ENCODE results near the gene ULBP3.

Gene ULBP3

GRCh38 chr6:150033207-150033771 is 35.6 kb downstream of the ULBP3 start:
- peaks cover 5% of the 10 kb centered on the region; the same call in 1 of the 2 replicates for H3K27me3 ChIP-seq (ENCODE audit: insufficient read depth, low read length)

GRCh38 chr6:150032598-150032997 is 36.3 kb downstream of the ULBP3 start:
- no peaks in the 10 kb centered on the region for H3K79me2 ChIP-seq (ENCODE audit: insufficient read depth, low read length)
- TF ChIP-seq EZH2 (IDR thresholded peaks at IDR 0.05; ENCODE audit: borderline replicate concordance, low read length) (no peak), CTCF (IDR thresholded peaks at IDR 0.05; ENCODE audit: low read length) (no peak)

More at GRCh38 chr6:150033207-150033771, 35.6 kb downstream of the ULBP3 start:
- no peaks in the 10 kb centered on the region for H3K9me3 ChIP-seq (ENCODE audit: low read length)
- H3K9me2 ChIP-seq (ENCODE audit: low read depth, low read length): no peaks in the 10 kb centered on the region
- no peaks in the 10 kb centered on the region for H3K79me2 ChIP-seq (ENCODE audit: insufficient read depth, low read length)
- H2AFZ ChIP-seq (ENCODE audit: low read length): no peak overlapping the region
- H3K9ac ChIP-seq (ENCODE audit: low read length): no peak overlapping the region
- TF ChIP-seq CTCF (IDR thresholded peaks at IDR 0.05; ENCODE audit: low read length) (no peak), EZH2 (IDR thresholded peaks at IDR 0.05; ENCODE audit: borderline replicate concordance, low read length) (no peak)
- no peak overlapping the region for H3K4me3 ChIP-seq (ENCODE audit: low read depth, low read length, poor library complexity, severe bottlenecking)
- H3F3A ChIP-seq (ENCODE audit: insufficient read depth, low read length): no peaks in the 10 kb centered on the region
- no peak overlapping the region for H3K4me2 ChIP-seq (ENCODE audit: low read length)
- no peak overlapping the region for H3K27ac ChIP-seq (ENCODE audit: low read depth, low read length, poor library complexity, severe bottlenecking)
- peaks cover 9% of the 10 kb centered on the region for H3K4me1 ChIP-seq (ENCODE audit: insufficient read depth, low read length, severe bottlenecking)
- H3K36me3 ChIP-seq (ENCODE audit: insufficient read depth, low read length): no peaks in the 10 kb centered on the region
- no peaks in the 10 kb centered on the region for H4K20me1 ChIP-seq (ENCODE audit: insufficient read depth, low read length)

GRCh38 chr6:150030611-150031010 is 38.3 kb downstream of the ULBP3 start:
- Histone ChIP-seq H3K27me3 (ENCODE audit: insufficient read depth, low read length) (peaks cover 5% of the 10 kb centered on the region; the same call in 1 of the 2 replicates), H3K79me2 (ENCODE audit: insufficient read depth, low read length) (no peaks in the 10 kb centered on the region), H3K36me3 (ENCODE audit: insufficient read depth, low read length) (no peaks in the 10 kb centered on the region), H3K4me3 (ENCODE audit: low read depth, low read length, poor library complexity, severe bottlenecking) (no peak overlapping the region), H2AFZ (ENCODE audit: low read length) (no peak overlapping the region), H4K20me1 (ENCODE audit: insufficient read depth, low read length) (no peaks in the 10 kb centered on the region), H3F3A (ENCODE audit: insufficient read depth, low read length) (no peaks in the 10 kb centered on the region), H3K4me1 (ENCODE audit: insufficient read depth, low read length, severe bottlenecking) (peaks cover 9% of the 10 kb centered on the region), H3K9me3 (ENCODE audit: low read length) (no peaks in the 10 kb centered on the region), H3K9ac (ENCODE audit: low read length) (no peak overlapping the region), H3K4me2 (ENCODE audit: low read length) (no peak overlapping the region), H3K9me2 (ENCODE audit: low read depth, low read length) (no peaks in the 10 kb centered on the region), H3K27ac (ENCODE audit: low read depth, low read length, poor library complexity, severe bottlenecking) (no peak overlapping the region)
- TF ChIP-seq CTCF (IDR thresholded peaks at IDR 0.05; ENCODE audit: low read length) (no peak), EZH2 (IDR thresholded peaks at IDR 0.05; ENCODE audit: borderline replicate concordance, low read length) (no peak)

More at GRCh38 chr6:150032598-150032997, 36.3 kb downstream of the ULBP3 start:
- no peaks in the 10 kb centered on the region for H4K20me1 ChIP-seq (ENCODE audit: insufficient read depth, low read length)
- no peak overlapping the region for H3K4me2 ChIP-seq (ENCODE audit: low read length)
- no peak overlapping the region for H3K9ac ChIP-seq (ENCODE audit: low read length)
- H2AFZ ChIP-seq (ENCODE audit: low read length): no peak overlapping the region
- H3K4me1 ChIP-seq (ENCODE audit: insufficient read depth, low read length, severe bottlenecking): peaks cover 9% of the 10 kb centered on the region
- peaks cover 5% of the 10 kb centered on the region; the same call in 1 of the 2 replicates for H3K27me3 ChIP-seq (ENCODE audit: insufficient read depth, low read length)
- H3F3A ChIP-seq (ENCODE audit: insufficient read depth, low read length): no peaks in the 10 kb centered on the region
- no peak overlapping the region for H3K4me3 ChIP-seq (ENCODE audit: low read depth, low read length, poor library complexity, severe bottlenecking)
- no peaks in the 10 kb centered on the region for H3K9me3 ChIP-seq (ENCODE audit: low read length)
- H3K36me3 ChIP-seq (ENCODE audit: insufficient read depth, low read length): no peaks in the 10 kb centered on the region
- no peak overlapping the region for H3K27ac ChIP-seq (ENCODE audit: low read depth, low read length, poor library complexity, severe bottlenecking)
- H3K9me2 ChIP-seq (ENCODE audit: low read depth, low read length): no peaks in the 10 kb centered on the region
